Ectodermal cell (in vitro differentiated cells): ENCODE measurements around the gene PHPT1.

Source experiments
- H3K27ac ChIP-seq: 2 replicates; pipeline ENCODE4 v1.7.0; 2013; ENCODE audit warnings: mild to moderate bottlenecking, low read depth, low read length; ENCODE audit not compliant: insufficient read depth, poor library complexity, severe bottlenecking
- H3K27me3 ChIP-seq: 2 replicates; pipeline ENCODE4 v1.7.0; 2013; ENCODE audit warnings: mild to moderate bottlenecking, low read length; ENCODE audit not compliant: insufficient read depth, control insufficient read depth, poor library complexity, severe bottlenecking
- H3K36me3 ChIP-seq: one replicate; pipeline ENCODE4 v1.7.0; 2013; ENCODE audit warnings: low read length; ENCODE audit not compliant: control insufficient read depth, insufficient read depth
- H3K4me1 ChIP-seq: one replicate; pipeline ENCODE4 v1.7.0; 2013; ENCODE audit warnings: low read length; ENCODE audit not compliant: control insufficient read depth, insufficient read depth
- H3K4me3 ChIP-seq: 2 replicates; pipeline ENCODE4 v1.7.0; 2013; ENCODE audit warnings: low read depth, low read length, control low read depth; ENCODE audit not compliant: insufficient read depth
- H3K9me3 ChIP-seq: 2 replicates; pipeline ENCODE4 v1.7.0; 2013; ENCODE audit warnings: mild to moderate bottlenecking, low read length, moderate library complexity; ENCODE audit not compliant: control insufficient read depth
- WGBS, 2 experiments: methylation state at CpG; one replicate each; pipeline ENCODE4 v1.1.7; 2013; ENCODE audit warnings: missing lambda C conversion rate in 2 of 2; 5-methylcytosine and 5-hydroxymethylcytosine counted together

The PHPT1 gene

GRCh38 chr9:136856541-136857141 is 7.4 kb downstream of the PHPT1 start:
- Histone ChIP-seq H3K27me3 (no peaks in the 10 kb centered on the region), H3K4me3 (no peak overlapping the region), H3K9me3 (no peaks in the 10 kb centered on the region), H3K4me1 (no peaks in the 10 kb centered on the region), H3K27ac (no peak overlapping the region), H3K36me3 (peaks cover 13% of the 10 kb centered on the region)
- WGBS, 2 experiments = 90 to 95% methylated on average over 13 to 14 of the region's 14 CpGs

- 93% methylated on average over 19 of the region's 19 CpGs for WGBS, 2 experiments
- Histone ChIP-seq H3K36me3 (peaks cover 16% of the 10 kb centered on the region), H3K27ac (no peak overlapping the region), H3K4me1 (no peaks in the 10 kb centered on the region), H3K27me3 (no peaks in the 10 kb centered on the region), H3K4me3 (no peak overlapping the region), H3K9me3 (no peaks in the 10 kb centered on the region)
Measured at GRCh38 chr9:136857166-136857565, 8.0 kb downstream of the PHPT1 start.

GRCh38 chr9:136857581-136858412 is 8.6 kb downstream of the PHPT1 start:
- Histone ChIP-seq H3K27me3 (no peaks in the 10 kb centered on the region), H3K4me3 (no peak overlapping the region), H3K9me3 (no peaks in the 10 kb centered on the region), H3K27ac (no peak overlapping the region), H3K36me3 (peaks cover 22% of the 10 kb centered on the region), H3K4me1 (no peaks in the 10 kb centered on the region)
- 94 to 95% methylated on average over 29 of the region's 29 CpGs for WGBS, 2 experiments

- WGBS, 2 experiments = 93 to 97% methylated on average over 15 of the region's 15 CpGs
- no peaks in the 10 kb centered on the region for H3K4me1 ChIP-seq
- H3K36me3 ChIP-seq = peaks cover 29% of the 10 kb centered on the region
- no peaks in the 10 kb centered on the region for H3K27me3 ChIP-seq
- H3K27ac ChIP-seq = no peak overlapping the region
- no peak overlapping the region for H3K4me3 ChIP-seq
- no peaks in the 10 kb centered on the region for H3K9me3 ChIP-seq
Measured at GRCh38 chr9:136858452-136858843, 9.2 kb downstream of the PHPT1 start.

GRCh38 chr9:136858844-136859757 is 9.9 kb downstream of the PHPT1 start:
- no peaks in the 10 kb centered on the region for H3K4me1 ChIP-seq
- no peak overlapping the region for H3K4me3 ChIP-seq
- no peaks in the 10 kb centered on the region for H3K9me3 ChIP-seq
- no peak overlapping the region for H3K27ac ChIP-seq
- WGBS, 2 experiments = 94 to 96% methylated on average over 20 of the region's 20 CpGs
- H3K36me3 ChIP-seq = peaks cover 35% of the 10 kb centered on the region
- H3K27me3 ChIP-seq = no peaks in the 10 kb centered on the region

GRCh38 chr9:136860529-136860928 is 11.3 kb downstream of the PHPT1 start:
- WGBS, 2 experiments = 94 to 96% methylated on average over 9 of the region's 9 CpGs

GRCh38 chr9:136860933-136861873 is 12.0 kb downstream of the PHPT1 start:
- Histone ChIP-seq H3K9me3 (no peaks in the 10 kb centered on the region), H3K27me3 (no peaks in the 10 kb centered on the region), H3K36me3 (peaks cover 37% of the 10 kb centered on the region), H3K4me1 (peaks cover 7% of the 10 kb centered on the region), H3K4me3 (no peak overlapping the region), H3K27ac (no peak overlapping the region)
- WGBS, 2 experiments = 95 to 97% methylated on average over 22 of the region's 22 CpGs

More at GRCh38 chr9:136860529-136860928, 11.3 kb downstream of the PHPT1 start:
- H3K36me3 ChIP-seq = peaks cover 37% of the 10 kb centered on the region
- H3K4me3 ChIP-seq = no peak overlapping the region
- no peaks in the 10 kb centered on the region for H3K9me3 ChIP-seq
- no peaks in the 10 kb centered on the region for H3K27me3 ChIP-seq
- H3K27ac ChIP-seq = no peak overlapping the region
- H3K4me1 ChIP-seq = peaks cover 7% of the 10 kb centered on the region

GRCh38 chr9:136861874-136862457 is 12.8 kb downstream of the PHPT1 start:
- peaks cover 7% of the 10 kb centered on the region for H3K4me1 ChIP-seq
- H3K9me3 ChIP-seq = no peaks in the 10 kb centered on the region
- 94 to 95% methylated on average over 26 of the region's 26 CpGs for WGBS, 2 experiments
- no peak overlapping the region for H3K27ac ChIP-seq
- H3K4me3 ChIP-seq = no peak overlapping the region
- H3K36me3 ChIP-seq = peaks cover 37% of the 10 kb centered on the region
- H3K27me3 ChIP-seq = no peaks in the 10 kb centered on the region
